Measurements from ENCODE around the gene CCDC77. TPM values are rescaled to one million over a fixed set of nuclear protein-coding genes. Genes with fewer than 3 reads are reported as not detected.
A peak's percentile ranks its signal among the peaks of the same experiment; 100 is the strongest.

CCDC77 gene
- total and polyA plus RNA-seq, 10 of the 15 experiments (the other 5 are each of a cell fraction or from before 2014, with no cell fraction given), result 8.8 to 22.5 (median 15.8) TPM

DNA sequence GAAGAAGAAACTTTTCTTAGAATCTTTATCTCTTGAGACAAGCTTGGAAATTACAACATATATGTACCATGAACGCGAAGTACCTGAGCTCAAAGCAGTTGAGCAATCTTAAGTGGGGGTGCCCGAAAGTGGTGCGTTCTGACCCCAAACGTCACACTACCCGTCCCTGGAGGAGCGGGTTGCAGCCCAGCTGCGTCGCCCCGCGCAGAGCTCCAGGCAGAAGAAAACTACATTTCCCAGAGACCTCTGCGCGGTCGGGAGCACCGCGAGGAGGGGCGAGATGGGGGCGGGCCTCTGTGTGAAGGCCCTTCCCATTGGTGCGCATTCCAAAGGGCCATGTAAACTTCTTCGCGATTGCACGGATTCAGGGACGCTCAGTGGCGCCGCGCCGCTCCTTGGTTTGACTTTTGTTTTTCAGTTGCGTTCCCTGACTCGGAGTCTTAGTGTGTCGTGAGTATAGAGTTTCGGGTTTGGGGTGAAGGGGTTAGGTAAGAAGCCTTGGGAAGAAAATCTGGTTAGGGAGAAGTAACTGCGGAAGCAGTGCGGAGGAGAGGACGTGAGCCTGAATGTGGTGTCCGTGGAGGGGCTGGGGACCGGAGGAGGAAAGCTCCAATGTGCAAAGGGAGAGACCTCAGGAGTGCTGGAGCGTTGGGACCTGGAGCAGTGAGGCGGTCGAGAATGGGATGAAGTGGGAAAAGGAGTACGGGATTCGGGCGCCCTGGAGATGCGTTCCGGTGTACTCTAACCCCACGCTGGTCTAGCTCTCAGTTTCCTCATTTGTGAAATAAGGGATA lies at the start of gene CCDC77 (continued):
- TF ChIP-seq, protein P1, sequence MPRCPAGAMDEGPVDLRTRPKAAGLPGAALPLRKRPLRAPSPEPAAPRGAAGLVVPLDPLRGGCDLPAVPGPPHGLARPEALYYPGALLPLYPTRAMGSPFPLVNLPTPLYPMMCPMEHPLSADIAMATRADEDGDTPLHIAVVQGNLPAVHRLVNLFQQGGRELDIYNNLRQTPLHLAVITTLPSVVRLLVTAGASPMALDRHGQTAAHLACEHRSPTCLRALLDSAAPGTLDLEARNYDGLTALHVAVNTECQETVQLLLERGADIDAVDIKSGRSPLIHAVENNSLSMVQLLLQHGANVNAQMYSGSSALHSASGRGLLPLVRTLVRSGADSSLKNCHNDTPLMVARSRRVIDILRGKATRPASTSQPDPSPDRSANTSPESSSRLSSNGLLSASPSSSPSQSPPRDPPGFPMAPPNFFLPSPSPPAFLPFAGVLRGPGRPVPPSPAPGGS (IDR thresholded peaks at IDR 0.05; ENCODE audit: borderline replicate concordance, insufficient read depth, low read depth, low read length, poor library complexity, severe bottlenecking), result no peak
- TF ChIP-seq KDM1A (IDR thresholded peaks at IDR 0.05; ENCODE audit: borderline replicate concordance) (no peak), EGR1 (IDR thresholded peaks at IDR 0.05; ENCODE audit: borderline replicate concordance in 1 of 2, low read depth in 2 of 2, low read length in 2 of 2) (no peak), TCF12 (IDR thresholded peaks at IDR 0.05; ENCODE audit: low read depth, low read length) (no peak), LARP7 (IDR thresholded peaks at IDR 0.05) (no peak), SRF (IDR thresholded peaks at IDR 0.05; ENCODE audit: low read depth in 2 of 2, low read length in 2 of 2) (no peak), CHD1 (IDR thresholded peaks at IDR 0.05; ENCODE audit: low read depth, low read length) (no peak), HDAC6 (IDR thresholded peaks at IDR 0.05; ENCODE audit: unreplicated experiment) (no peak), GABPA (IDR thresholded peaks at IDR 0.05; ENCODE audit: low read depth) (no peak), SP1 (IDR thresholded peaks at IDR 0.05; ENCODE audit: low read depth, low read length) (peak; percentile 99), PAX5 (IDR thresholded peaks at IDR 0.05; ENCODE audit: borderline replicate concordance, low read depth, low read length) (peak; percentile 72; the same call in 1 of the 2 replicates), ZNF24 (IDR thresholded peaks at IDR 0.05) (no peak), POLR2AphosphoS2 (IDR thresholded peaks at IDR 0.05; ENCODE audit: low read depth, low read length) (no peak), ATF7 (IDR thresholded peaks at IDR 0.05; ENCODE audit: low read depth) (0 out of 2 replicates have a peak, but pooled peaks have one; percentile 26), SUZ12 (IDR thresholded peaks at IDR 0.05; ENCODE audit: unreplicated experiment) (no peak), ESRRA (IDR thresholded peaks at IDR 0.05; ENCODE audit: low read length) (no peak), YY1 (IDR thresholded peaks at IDR 0.05; ENCODE audit: low read depth, low read length) (peak; percentile 57; the same call in 1 of the 2 replicates), HCFC1 (IDR thresholded peaks at IDR 0.05; ENCODE audit: low read length) (peak; percentile 97), SPI1 (IDR thresholded peaks at IDR 0.05; ENCODE audit: borderline replicate concordance, insufficient read depth, low read depth, low read length) (no peak), PML (IDR thresholded peaks at IDR 0.05; ENCODE audit: low read length) (no peak)
- TF ChIP-seq, protein P2, sequence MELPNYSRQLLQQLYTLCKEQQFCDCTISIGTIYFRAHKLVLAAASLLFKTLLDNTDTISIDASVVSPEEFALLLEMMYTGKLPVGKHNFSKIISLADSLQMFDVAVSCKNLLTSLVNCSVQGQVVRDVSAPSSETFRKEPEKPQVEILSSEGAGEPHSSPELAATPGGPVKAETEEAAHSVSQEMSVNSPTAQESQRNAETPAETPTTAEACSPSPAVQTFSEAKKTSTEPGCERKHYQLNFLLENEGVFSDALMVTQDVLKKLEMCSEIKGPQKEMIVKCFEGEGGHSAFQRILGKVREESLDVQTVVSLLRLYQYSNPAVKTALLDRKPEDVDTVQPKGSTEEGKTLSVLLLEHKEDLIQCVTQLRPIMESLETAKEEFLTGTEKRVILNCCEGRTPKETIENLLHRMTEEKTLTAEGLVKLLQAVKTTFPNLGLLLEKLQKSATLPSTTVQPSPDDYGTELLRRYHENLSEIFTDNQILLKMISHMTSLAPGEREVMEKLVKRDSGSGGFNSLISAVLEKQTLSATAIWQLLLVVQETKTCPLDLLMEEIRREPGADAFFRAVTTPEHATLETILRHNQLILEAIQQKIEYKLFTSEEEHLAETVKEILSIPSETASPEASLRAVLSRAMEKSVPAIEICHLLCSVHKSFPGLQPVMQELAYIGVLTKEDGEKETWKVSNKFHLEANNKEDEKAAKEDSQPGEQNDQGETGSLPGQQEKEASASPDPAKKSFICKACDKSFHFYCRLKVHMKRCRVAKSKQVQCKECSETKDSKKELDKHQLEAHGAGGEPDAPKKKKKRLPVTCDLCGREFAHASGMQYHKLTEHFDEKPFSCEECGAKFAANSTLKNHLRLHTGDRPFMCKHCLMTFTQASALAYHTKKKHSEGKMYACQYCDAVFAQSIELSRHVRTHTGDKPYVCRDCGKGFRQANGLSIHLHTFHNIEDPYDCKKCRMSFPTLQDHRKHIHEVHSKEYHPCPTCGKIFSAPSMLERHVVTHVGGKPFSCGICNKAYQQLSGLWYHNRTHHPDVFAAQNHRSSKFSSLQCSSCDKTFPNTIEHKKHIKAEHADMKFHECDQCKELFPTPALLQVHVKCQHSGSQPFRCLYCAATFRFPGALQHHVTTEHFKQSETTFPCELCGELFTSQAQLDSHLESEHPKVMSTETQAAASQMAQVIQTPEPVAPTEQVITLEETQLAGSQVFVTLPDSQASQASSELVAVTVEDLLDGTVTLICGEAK (IDR thresholded peaks at IDR 0.05; ENCODE audit: borderline replicate concordance), result peak; percentile 76; the same call in 1 of the 2 replicates
- TF ChIP-seq, protein P3, sequence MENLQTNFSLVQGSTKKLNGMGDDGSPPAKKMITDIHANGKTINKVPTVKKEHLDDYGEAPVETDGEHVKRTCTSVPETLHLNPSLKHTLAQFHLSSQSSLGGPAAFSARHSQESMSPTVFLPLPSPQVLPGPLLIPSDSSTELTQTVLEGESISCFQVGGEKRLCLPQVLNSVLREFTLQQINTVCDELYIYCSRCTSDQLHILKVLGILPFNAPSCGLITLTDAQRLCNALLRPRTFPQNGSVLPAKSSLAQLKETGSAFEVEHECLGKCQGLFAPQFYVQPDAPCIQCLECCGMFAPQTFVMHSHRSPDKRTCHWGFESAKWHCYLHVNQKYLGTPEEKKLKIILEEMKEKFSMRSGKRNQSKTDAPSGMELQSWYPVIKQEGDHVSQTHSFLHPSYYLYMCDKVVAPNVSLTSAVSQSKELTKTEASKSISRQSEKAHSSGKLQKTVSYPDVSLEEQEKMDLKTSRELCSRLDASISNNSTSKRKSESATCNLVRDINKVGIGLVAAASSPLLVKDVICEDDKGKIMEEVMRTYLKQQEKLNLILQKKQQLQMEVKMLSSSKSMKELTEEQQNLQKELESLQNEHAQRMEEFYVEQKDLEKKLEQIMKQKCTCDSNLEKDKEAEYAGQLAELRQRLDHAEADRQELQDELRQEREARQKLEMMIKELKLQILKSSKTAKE (IDR thresholded peaks at IDR 0.05; ENCODE audit: low read depth, poor library complexity, severe bottlenecking), result peak; percentile 14

All from GM12878 (cell line).